HG03378 (cell line): ENCODE results near the gene ZEB2.
A peak's percentile ranks its signal among the peaks of the same experiment; 100 is the strongest.

Source experiments
- ATAC-seq: cut with Tn5 transposase; IDR thresholded peaks from one replicate; pipeline ENCODE4 v1.9.1; 2021; ENCODE audit warnings: mild to moderate bottlenecking, moderate library complexity; ENCODE audit not compliant: unreplicated experiment

Gene ZEB2

DNA sequence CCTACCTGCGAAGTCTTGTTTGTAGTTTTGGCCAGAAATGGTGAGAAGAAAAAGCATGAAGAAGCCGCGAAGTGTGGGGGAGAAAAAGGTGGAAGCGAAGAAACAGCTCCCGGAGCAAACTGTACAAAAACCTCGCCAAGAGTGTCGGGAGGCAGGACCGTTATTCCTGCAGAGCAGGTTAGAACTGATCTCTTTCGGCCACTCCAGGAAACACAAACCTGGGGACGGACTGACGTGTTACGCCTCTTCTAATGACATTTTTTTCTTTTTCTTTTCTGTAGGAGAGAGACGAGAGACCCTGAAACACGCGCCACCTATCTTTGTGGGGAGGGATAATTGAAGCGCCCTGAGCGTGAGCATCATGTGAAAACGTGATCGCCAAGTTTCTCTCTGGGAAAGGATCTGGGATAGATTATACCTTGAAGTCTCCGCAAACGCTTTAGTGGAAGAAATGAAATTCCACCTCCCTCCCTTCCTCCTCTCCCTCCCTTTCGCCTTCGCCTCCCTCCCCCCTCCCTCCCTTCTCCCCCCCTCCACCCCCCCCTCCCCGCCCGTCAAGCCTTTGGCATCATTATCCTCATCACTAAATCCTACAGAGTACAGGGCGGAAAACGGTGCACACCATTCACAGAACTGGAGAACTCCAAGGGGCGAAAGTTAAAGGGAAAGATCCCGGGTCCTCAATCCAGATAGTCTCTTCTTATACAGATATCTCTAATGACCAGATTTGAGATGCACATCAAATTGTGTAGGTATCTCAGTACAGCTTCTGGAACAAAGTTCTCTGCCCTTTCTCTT is at the start of gene ZEB2:
ZEB2 (minus strand) TSS at position 186 of the 798 bp plus-strand sequence. CDS start 2,769 bp downstream, outside the sequence.
- ATAC-seq, result no peak

DNA sequence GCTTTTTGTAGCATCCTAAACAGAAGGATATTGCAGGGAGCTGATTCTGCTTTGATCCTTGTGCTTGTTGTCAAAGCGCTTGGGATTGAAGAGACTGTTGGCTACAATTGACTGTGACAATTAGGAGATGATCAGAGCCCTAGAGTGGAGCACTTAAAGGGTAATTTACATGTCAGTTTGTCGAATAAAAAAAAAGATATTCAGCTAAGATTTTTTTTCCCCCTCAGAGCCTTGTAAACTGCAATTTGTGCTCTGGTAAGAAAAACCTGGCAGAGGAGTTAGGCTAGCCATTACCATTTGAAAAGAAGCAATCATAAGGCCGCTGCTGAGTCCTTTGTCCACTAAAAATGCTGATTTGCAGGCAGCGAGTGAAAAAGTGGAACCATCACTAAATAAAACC is 47.8 kb upstream of the ZEB2 start:
- ATAC-seq, result no peak

DNA sequence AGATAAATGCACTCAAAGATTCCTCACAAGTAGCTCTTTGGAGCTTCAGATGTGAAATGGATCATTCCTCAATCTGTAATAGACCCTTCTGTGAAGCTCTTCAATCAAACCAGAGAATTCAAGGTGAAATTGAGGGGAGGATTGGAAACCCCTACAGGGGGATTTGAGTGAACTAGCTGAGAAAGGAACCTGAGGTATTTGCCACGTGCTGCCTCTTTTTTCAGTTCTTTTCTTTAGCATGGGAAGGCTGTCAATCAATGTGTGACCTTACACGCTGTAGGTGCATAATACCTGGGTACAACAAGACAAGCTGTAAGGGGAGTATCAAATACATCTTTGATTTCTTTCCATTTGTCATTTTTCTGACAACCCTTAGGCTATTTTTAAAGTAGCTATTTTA is 46.5 kb upstream of the ZEB2 start:
- ATAC-seq, result no peak

DNA sequence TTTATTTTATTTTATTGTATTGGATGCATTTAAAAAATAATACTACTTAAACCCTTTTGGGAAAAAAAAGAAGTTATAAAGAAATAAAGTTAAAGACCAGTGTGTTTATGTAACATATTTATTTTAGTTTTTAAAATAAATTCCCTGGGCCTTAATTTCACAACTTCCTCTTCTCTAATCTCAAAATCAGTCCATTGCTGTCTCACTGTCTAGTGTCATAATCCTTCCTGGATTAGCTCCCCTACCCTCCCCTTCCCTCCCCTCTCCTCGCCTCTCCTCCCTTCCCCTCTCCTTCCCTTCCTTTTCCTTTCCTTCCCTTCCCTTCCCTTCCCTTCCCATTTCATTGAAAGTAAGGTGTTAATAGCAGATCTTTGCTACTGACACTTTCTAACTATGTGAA is 40.3 kb upstream of the ZEB2 start:
- ATAC-seq, result no peak

DNA sequence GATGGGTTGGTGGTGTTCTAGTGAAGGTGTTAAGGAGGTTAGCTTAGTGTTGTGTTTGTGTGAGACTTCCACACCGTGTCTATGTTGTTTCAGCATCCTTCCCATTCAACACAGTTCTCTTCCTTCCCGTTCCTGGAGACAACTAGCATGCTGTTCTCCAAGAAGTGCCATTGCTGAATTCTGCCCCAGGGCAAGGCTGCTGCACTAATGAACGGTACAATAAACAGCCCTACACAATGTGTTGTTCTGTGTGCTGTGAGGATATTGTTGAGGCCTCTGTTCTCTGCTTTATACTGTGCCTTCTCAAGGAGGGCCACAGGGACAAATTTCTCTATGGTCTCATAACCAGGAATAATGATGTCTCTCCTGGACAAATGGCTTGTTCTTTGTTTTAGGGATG is 39.8 kb upstream of the ZEB2 start:
- ATAC-seq, result no peak

DNA sequence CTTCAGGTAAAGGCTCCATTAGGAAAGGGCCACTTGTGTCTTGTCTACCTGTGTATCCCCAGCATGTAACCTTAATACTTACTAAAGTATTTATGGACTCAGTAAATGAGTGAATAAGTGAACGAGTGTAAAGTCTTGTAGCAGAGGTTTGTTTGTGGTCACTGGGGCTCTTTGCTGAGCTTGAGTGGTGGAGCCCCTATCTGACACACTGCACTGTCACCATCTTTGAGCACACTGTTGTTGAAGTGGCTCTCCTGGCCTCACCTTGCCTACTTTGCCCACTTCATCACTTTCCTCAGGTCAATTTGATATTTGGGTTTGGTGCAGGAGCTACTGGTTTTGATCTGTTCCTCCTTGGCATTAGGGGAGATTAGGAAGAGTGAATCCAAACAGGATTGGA is 39.3 kb upstream of the ZEB2 start:
- no peak for ATAC-seq

DNA sequence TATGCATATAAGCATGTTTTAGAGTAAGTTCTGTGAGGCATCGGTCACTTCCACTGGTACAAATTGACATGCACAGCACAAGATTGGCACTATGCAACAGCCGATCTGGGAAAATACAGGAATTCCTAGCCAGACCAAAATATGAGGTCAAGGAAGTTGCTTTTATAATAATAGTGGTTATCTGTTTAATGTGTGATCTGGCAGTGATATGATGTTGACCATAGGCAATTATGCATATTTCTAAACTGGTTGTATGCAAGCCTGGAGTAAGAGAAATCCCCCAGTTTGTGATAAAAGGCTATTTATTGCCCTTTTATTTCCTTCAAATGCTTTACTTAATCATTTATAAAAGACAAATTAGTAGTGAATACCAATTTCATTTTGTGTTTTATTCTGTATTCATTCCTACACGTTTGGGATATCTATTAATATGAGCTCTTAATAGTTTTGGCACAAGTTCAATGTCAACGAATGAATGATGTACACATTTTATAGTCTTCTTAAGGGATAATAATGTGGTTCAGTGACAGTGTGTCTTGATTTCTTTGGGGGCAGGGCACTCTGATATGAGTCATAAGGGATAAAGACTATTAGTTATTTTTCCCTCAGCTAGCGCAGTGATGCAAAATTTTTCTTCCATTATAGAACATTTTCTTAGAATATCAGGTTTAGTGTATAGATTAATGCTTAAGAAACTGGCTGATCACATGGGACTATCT is 34.7 kb upstream of the ZEB2 start:
- no peak for ATAC-seq

DNA sequence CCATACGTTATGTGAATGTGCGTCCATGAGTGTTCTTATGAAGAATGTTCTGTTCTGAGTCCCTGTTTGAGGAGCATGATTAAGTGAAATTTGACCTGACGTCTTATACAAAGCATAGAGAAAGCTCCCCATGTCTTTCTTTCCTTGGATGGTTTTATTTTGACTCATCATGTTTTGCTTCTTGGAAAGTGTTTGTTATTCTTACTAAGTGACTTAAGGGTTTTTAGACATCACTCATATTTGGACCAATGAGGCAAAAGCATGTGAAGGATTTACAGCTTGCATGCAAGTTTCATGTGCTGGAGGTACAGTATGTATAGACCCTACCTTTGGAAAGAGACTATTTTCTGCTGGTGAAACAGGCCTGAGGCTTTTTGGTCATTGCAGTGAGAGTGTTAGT is 33.5 kb upstream of the ZEB2 start:
- no peak for ATAC-seq

DNA sequence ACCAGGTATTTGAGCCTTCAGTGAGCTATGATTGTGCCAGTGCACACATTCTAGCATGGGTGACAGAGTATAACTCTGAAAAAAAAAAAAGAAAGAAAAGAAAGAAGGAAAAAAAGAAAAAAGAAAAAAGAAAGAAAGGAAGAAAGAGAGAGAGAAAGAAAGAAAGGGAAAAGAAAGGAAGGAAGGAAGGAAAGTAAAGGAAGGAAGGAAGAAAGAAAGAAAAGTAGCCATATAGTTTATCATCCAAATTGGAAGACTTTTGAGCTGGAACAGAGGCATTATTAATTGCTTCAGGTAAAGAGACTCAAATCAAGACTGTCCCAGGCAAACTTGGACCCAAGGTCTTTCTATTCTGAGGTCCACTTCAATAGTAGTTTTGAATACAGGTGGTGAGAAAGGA is 32.9 kb upstream of the ZEB2 start:
- no peak for ATAC-seq

DNA sequence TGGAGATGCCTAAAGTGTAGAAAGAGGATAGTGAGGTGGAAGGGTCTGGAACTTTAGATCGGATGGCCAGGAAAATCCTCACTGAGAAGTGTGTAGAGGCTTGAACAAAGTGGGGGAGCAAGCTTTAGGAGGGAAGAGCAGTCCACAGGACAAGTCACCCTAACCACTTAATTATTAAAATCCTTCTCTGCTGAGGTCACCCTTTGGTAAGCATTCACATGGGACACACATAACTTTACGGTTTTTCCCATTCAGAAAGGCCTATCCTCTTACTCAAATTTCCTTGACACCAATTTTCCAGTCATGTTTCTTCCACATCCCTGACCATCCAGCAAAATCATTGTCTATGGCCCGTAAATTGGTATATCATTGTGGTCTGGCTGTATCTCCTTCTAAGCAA is 31.0 kb upstream of the ZEB2 start:
- ATAC-seq, result no peak

DNA sequence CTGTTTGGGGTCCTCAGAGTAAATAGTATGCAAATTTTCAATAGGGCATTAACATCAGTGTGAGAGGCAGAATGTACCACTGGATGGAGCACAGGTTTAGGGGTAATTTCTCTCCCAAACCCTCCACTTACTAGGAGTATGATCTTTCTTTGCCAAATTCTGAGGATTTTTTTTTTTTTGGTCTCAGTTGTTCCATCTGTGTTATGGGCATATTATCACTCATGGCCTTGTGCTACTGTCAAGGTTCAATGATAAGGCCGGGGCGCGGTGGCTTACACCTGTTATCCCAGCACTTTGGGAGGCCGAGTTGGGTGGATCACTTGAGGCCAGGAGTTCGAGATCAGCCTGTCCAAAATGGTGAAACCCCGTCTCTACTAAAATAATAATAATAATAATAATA is 30.2 kb upstream of the ZEB2 start:
- no peak for ATAC-seq

DNA sequence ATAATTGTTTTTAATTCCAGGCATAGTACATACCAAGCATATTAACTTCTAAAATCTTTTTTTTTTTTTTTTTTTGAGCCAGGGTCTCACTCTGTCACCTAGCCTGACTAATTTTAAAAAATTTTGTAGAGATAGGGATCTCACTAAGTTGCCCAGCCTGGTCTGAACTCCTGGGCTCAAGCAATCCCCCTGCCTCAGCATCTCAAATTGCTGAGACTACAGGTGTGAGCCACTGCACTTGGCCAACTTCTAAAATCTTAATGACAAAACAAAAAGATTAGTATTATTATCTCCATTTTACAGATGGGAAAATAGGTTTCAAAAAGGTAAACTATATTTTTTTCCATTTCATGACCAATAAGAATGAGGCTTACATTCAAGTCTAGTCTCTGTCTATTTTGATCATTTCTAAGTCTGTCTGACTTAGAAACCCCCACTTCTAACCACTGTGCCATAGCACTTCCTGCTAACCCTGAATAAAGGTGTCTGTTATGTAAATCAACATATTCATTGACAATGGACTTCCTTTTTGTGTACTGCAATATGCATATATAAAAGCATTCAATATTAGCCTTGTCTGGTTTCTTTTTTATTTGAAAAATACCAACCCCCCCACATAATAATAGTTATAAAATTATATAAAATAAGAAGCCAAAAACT is 28.7 kb upstream of the ZEB2 start:
- peak; percentile 77 for ATAC-seq

DNA sequence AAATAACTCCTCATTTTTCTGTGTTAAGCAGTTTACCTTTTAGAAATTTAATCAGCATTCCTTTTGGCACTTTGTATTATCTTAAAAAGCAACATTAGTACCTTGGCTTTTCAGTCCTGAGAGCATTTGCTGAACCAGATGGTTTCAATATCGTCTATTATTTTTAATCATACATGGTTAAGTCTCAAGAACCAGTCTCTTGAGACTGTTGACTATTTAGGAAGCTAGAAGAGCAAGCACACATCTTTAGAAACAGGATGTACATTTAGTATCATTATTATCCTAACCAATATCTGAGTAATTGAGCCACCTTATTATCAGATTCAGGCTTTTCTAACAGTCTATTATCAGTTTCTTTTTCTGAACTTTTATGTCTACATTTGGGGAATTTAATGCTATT is 28.2 kb upstream of the ZEB2 start:
- no peak for ATAC-seq

DNA sequence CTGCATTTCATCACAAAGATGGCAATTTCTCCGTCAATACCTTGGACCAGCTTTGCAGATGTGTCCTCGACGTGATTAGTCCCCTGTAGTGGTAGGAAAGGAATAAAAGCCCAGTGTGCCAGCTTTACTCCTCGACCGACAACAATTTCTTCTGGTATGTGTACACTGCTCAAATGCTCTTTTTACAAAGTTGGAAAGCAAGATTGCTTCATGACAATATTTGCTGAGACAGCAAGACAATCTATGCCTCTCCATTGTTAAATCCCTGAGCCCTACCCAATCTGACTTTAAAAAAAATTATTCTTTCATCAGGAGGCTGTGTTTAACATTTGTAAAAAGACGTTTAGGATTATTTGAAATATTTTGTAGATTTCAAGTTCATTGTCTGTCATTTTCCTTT is 27.6 kb upstream of the ZEB2 start:
- no peak for ATAC-seq

DNA sequence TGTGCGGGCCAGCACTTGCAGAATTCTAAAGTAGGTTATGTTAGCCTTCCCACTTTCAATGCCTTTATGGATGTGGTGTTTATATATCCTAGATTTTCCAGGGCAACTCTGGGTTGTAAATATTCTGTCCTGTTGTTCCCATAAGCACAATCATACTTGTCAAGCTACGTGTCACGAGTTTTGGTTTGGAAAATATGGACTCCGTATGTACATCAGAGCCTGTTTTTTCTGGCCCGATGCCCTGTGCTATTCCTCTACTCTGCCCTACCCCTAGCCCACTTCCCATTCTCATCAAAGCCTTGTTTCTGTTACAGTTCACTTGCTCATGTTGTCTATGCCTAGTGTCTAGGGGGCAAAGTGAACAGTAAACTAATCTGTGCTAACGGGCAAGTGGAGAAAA is 27.0 kb upstream of the ZEB2 start:
- ATAC-seq, result no peak

DNA sequence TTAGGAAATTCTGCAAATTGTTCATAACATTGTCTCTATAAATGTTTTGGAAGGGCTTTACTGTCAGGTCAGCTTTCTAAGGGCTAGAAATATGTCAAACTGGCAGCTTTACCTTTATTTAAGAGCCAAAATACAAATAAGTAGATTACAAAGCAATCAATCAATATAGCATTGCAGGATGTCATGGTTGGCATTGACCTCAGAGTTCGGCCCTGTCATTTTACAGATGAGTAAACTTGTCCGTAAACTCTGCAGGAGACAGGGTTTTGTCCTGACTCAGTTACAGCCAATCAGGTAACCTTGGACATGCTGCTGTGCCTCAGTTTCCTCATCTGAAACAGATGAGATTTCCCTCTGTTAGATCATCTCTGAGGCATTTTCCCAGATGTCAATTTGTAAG is 25.9 kb upstream of the ZEB2 start:
- ATAC-seq, result no peak

DNA sequence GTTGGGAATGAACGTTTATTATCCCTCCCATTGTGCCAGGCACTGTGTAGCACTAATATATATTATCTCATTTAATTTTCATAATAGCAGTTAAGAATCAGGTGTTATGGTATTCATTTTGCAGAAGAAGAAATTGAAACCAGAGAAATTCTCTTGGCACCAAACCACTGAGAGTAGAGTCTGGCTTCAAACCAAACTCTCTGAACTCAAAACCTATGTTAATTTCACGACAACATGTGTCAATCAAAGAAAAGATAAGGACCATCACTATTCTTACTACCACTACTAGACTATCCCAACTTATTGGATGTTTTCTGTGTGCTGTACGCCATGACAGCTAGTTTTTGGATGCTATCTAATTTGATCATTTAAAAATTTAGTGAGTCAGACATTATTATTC is 24.1 kb upstream of the ZEB2 start:
- no peak for ATAC-seq

DNA sequence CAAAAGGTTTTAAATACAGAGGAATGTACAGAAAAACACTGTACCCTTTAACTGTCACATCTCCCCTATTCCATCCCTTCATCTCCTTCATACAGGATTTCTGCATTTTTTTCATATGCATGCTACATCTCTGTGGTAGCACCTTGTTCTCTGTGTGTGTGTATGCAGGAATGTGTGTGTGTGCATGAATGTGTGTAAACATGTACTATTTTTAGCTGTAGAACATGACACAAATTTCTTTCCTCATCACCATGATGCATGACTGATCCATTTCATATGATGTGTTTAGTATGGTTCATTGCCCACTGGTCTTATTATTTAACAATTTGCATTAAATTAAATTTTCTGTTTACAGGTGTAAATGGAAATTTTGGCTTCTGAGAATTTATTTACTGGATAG is 21.5 kb upstream of the ZEB2 start:
- ATAC-seq, result no peak

DNA sequence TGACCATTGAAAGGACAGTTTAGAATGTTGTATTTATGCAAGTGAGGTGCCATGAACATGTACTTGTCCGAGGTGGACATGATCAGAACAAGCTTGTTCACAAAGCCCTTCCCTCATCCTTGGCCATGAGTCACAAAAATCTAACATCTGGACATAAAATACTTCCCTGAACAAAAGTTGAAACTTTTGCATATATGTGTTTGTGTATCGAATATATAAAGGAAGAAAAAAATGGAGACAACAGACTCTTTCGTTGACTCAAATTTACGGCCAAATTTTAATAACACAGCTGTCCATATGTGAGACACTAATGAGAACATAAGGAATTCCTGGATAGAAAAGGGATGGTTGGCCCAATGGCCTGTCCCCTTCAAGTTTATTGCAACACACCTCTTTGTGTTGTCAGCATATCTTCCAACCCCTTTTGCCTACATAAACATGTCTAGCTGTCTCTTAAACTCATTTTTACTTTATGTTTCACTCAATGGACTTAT is 19.4 kb upstream of the ZEB2 start:
- no peak for ATAC-seq

DNA sequence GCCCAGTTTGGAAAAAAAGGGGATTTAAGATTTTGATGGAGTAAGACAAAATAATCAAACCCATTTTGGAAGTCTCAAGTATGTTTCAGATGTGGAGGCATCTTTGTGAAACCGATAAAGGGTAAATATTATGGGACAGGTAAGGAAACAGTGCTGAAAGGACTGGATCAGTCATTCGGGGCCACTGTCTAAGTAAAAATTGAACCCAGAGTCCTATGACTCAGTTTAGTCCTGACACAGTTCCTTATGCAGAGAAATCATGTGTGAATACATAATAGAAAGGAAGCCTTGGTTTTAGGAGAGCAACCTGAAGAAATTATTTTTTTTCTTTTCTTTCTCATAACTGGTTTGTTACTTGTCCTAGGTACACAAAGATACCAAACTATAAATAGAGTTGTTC is 15.4 kb upstream of the ZEB2 start:
- ATAC-seq, result no peak

DNA sequence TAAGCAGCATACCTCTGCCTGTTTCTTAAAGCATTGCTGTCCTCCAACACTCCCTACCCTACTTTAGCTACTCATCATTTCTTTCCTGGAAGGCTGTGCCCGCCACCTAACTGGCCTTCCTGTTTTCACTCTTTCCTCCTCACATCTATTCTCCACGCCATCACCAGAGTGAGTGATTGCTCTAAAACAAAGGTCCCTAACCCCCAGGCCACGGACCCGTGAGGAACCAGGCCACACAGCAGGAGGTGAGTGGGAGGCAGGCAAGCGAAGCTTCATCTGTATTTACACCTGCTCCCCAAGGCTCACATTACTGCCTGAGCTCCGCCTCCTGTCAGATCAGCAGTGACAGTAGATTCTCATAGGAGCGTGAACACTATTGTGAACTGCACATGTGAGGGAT is 13.3 kb upstream of the ZEB2 start:
- ATAC-seq, result no peak

DNA sequence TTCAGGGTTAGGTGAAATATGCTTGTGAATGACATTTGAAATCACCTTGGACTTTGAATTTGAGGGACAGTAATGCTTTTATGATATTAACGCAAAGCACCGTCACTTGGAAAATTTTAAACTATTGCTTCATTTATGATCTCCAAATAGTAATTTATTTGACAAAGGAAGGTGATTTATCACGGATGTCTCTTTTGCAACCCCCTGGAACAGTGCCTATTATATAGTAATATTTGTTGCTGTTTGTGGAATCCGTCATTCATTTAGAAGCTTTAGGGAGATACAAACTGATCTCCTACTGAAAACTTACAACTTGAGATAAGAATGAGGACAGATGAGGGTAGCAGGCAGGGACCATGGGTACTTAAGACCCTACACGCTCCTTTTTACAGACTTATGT is 10.7 kb upstream of the ZEB2 start:
- no peak for ATAC-seq
